Hepatic stellate cell (primary cell): ENCODE results near the gene MED12.
"Not testable (repeated sequence)": the region's sequence is repeated elsewhere in the genome, so short reads cannot be mapped to it uniquely, and the experiment has no call there.

Experiments
- DNase-seq: peaks from one replicate; pipeline ENCODE4 v3.0.0; 2011; ENCODE audit warnings: low spot score

The MED12 gene

GRCh38 chrX:71162981-71163380, 44.6 kb downstream of the MED12 start:
- no peak for DNase-seq

GRCh38 chrX:71164071-71164470, 45.7 kb downstream of the MED12 start:
- DNase-seq, result no peak

GRCh38 chrX:71166461-71166860, 48.1 kb downstream of the MED12 start:
- DNase-seq, result no peak

- DNase-seq, result no peak
Measured at GRCh38 chrX:71167031-71167781, 48.8 kb downstream of the MED12 start.

GRCh38 chrX:71168134-71168533, 49.7 kb downstream of the MED12 start:
- DNase-seq, result no peak

- DNase-seq, result no peak
Measured at GRCh38 chrX:71169586-71169985, 51.2 kb downstream of the MED12 start.

- no peak for DNase-seq
Measured at GRCh38 chrX:71170660-71171059, 52.3 kb downstream of the MED12 start.

- DNase-seq, result no peak
Measured at GRCh38 chrX:71171110-71171801, 52.9 kb downstream of the MED12 start.

- no peak for DNase-seq
Measured at GRCh38 chrX:71173440-71173839, 55.0 kb downstream of the MED12 start.

GRCh38 chrX:71174795-71175194, 56.4 kb downstream of the MED12 start:
- no peak for DNase-seq

- DNase-seq, result no peak
Measured at GRCh38 chrX:71175531-71175930, 57.1 kb downstream of the MED12 start.

- DNase-seq, result no peak
Measured at GRCh38 chrX:71177327-71177726, 58.9 kb downstream of the MED12 start.

GRCh38 chrX:71178908-71179307, 60.5 kb downstream of the MED12 start:
- peak; percentile 45 for DNase-seq

GRCh38 chrX:71180579-71181265, 62.3 kb downstream of the MED12 start:
- not testable (repeated sequence) for DNase-seq

- no peak for DNase-seq
Measured at GRCh38 chrX:71181558-71181909, 63.1 kb downstream of the MED12 start.

GRCh38 chrX:71181910-71182799, 63.8 kb downstream of the MED12 start:
- peak; percentile 78 for DNase-seq

- DNase-seq, result no peak
Measured at GRCh38 chrX:71182871-71183270, 64.5 kb downstream of the MED12 start.

GRCh38 chrX:71183341-71183740, 64.9 kb downstream of the MED12 start:
- DNase-seq, result no peak

GRCh38 chrX:71184092-71184491, 65.7 kb downstream of the MED12 start:
- DNase-seq, result no peak

- no peak for DNase-seq
Measured at GRCh38 chrX:71184803-71185495, 66.6 kb downstream of the MED12 start.

GRCh38 chrX:71191248-71191647, 72.9 kb downstream of the MED12 start:
- no peak for DNase-seq
